ENCODE measurements around the gene INPP5F. TPM values are rescaled to one million over a fixed set of nuclear protein-coding genes. Genes with fewer than 3 reads are reported as not detected.
A peak's percentile ranks its signal among the peaks of the same experiment; 100 is the strongest.

The INPP5F gene
- total and polyA plus RNA-seq, 4 donors: 5.6 to 22.9 (median 10.1) TPM

DNA sequence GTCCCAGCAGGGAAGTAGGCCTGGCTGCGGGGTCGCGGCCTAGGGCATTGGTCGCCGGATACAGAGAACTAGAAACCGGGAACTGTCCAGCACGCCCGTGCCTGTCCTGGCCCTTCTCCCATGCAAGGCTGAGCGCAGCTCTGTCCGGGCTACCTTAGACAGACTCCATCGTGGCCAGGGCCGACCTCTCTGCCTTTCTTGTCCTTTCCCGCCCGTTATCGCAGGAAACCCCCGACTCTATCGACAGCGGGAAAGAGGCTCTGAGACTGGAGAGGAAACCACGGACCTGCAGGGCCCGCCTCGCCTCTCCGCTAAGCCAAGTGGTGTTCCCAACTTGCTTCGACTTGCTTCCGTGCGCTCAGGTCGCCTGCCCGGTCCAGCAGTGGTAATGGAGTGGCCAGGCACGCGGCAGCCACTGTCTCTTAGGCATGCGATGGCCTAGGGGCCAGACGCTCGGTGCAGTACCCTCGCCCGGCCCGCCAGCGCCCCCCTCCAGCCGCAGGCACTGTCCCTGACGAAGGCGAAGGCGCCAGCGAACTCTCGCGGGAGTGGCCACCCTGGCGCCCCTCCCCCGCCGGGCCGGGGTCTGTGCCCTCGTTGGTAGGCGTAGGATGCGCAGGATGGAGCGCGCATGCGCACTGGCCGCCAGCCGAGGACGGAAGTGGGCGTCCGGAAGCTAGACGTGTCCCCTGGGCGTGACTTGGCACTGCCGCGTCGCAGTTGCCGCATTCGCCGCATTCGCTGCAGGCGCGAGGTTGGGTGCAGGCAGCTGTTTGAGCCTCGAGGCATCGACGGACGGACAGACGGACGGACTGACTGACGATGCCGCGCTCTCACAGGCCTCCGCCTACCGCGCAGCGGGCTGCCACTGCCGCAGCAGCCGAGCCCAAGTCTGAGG, 92.4 kb downstream of the INPP5F start:
- TF ChIP-seq, protein P1, sequence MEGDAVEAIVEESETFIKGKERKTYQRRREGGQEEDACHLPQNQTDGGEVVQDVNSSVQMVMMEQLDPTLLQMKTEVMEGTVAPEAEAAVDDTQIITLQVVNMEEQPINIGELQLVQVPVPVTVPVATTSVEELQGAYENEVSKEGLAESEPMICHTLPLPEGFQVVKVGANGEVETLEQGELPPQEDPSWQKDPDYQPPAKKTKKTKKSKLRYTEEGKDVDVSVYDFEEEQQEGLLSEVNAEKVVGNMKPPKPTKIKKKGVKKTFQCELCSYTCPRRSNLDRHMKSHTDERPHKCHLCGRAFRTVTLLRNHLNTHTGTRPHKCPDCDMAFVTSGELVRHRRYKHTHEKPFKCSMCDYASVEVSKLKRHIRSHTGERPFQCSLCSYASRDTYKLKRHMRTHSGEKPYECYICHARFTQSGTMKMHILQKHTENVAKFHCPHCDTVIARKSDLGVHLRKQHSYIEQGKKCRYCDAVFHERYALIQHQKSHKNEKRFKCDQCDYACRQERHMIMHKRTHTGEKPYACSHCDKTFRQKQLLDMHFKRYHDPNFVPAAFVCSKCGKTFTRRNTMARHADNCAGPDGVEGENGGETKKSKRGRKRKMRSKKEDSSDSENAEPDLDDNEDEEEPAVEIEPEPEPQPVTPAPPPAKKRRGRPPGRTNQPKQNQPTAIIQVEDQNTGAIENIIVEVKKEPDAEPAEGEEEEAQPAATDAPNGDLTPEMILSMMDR (IDR thresholded peaks at IDR 0.05; ENCODE audit: control extremely low read depth, extremely low read depth): no peak
- 65 to 73% methylated on average over 84 of the region's 84 CpGs for WGBS, 2 donors
- peak; percentile 93 to 95 (median 95) for DNase-seq
- no peaks in the 10 kb centered on the region for H3K9me3 ChIP-seq (ENCODE audit: control insufficient read depth in 4 of 4, insufficient read depth in 3 of 4, low read length in 3 of 4)
- H3K27ac ChIP-seq (ENCODE audit: low read depth in 1 of 2, low read length in 1 of 2): no peak overlapping the region
- H3K4me1 ChIP-seq (ENCODE audit: control insufficient read depth in 5 of 5, insufficient read depth in 5 of 5, low read length in 5 of 5): peaks cover 0 to 8% (median 0%) of the 10 kb centered on the region in 5 donors
- no peak overlapping the region for H3K4me3 ChIP-seq
- H3K9ac ChIP-seq (ENCODE audit: insufficient read depth in 1 of 2, low read length in 2 of 2): no peak overlapping the region
- H3K36me3 ChIP-seq (ENCODE audit: control insufficient read depth in 4 of 4, insufficient read depth in 4 of 4, low read length in 4 of 4): peaks cover 4 to 7% (median 6%) of the 10 kb centered on the region in 4 donors
- no peaks in the 10 kb centered on the region for H3K27me3 ChIP-seq (ENCODE audit: control insufficient read depth in 3 of 3, insufficient read depth in 3 of 3, low read length in 2 of 3)
- no peak for ATAC-seq (ENCODE audit: insufficient read depth, low FRiP score)

DNA sequence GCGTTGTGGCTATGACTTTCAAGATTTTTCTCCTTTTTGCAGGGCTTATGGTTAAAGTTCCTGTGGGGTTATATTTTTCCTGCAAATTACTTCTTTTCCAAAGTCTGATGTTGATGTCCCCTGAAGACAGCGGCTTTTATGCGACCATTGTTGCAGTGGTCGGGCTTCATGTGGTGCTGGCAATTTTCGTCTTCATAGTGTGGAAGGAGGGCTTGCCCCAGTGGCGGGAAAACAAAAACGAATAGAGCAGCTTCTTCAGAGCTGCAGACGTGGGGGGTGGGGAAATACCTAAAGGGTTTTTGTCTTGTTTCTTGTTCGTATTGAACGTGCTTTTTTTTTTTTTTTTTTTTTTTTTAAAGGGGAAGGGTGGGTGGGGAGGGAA, 93.0 kb downstream of the INPP5F start:
- H3K9me3 ChIP-seq (ENCODE audit: control insufficient read depth in 4 of 4, insufficient read depth in 3 of 4, low read length in 3 of 4): no peaks in the 10 kb centered on the region
- no peak overlapping the region for H3K4me3 ChIP-seq
- H3K27ac ChIP-seq (ENCODE audit: low read depth in 1 of 2, low read length in 1 of 2): no peak overlapping the region
- H3K9ac ChIP-seq (ENCODE audit: insufficient read depth in 1 of 2, low read length in 2 of 2): no peak overlapping the region
- H3K4me1 ChIP-seq (ENCODE audit: control insufficient read depth in 5 of 5, insufficient read depth in 5 of 5, low read length in 5 of 5): peaks cover 0 to 8% (median 0%) of the 10 kb centered on the region in 5 donors
- no peaks in the 10 kb centered on the region for H3K27me3 ChIP-seq (ENCODE audit: control insufficient read depth in 3 of 3, insufficient read depth in 3 of 3, low read length in 2 of 3)
- H3K36me3 ChIP-seq (ENCODE audit: control insufficient read depth in 4 of 4, insufficient read depth in 4 of 4, low read length in 4 of 4): peaks cover 6 to 10% (median 7%) of the 10 kb centered on the region in 4 donors
- TF ChIP-seq, protein P1 (IDR thresholded peaks at IDR 0.05; ENCODE audit: control extremely low read depth, extremely low read depth): no peak
- ATAC-seq (ENCODE audit: insufficient read depth, low FRiP score) (no peak), DNase-seq (peak; percentile 53 to 63 (median 61))
- WGBS, 2 donors: 47 to 60% methylated on average over 10 of the region's 10 CpGs

DNA sequence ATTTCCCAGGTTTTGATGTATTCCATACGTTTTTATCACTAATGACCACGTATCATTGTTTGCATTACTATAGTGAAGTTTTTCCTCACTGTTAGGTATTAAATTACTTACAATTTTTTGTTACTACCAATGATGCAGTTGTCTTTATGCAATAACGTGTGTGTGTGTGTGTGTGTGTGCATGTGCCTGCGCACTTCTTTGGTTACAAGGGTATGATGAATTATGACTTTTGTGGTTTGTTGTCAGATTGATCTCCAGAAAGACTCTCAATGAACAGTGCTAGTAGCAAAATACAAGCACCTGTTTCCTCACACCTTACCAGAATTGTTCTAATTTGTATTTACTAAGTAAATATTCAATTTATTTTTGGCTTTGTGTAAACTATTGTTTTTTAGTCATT, 95.3 kb downstream of the INPP5F start:
- ATAC-seq (ENCODE audit: insufficient read depth, low FRiP score): no peak
- peaks cover 6 to 16% (median 8%) of the 10 kb centered on the region in 4 donors for H3K36me3 ChIP-seq (ENCODE audit: control insufficient read depth in 4 of 4, insufficient read depth in 4 of 4, low read length in 4 of 4)
- TF ChIP-seq, protein P1 (IDR thresholded peaks at IDR 0.05; ENCODE audit: control extremely low read depth, extremely low read depth): no peak
- no peak for DNase-seq
- H3K4me3 ChIP-seq: no peak overlapping the region
- no peaks in the 10 kb centered on the region for H3K27me3 ChIP-seq (ENCODE audit: control insufficient read depth in 3 of 3, insufficient read depth in 3 of 3, low read length in 2 of 3)
- WGBS, 2 donors: 46 to 61% methylated on average over 4 of the region's 4 CpGs
- H3K27ac ChIP-seq (ENCODE audit: low read depth in 1 of 2, low read length in 1 of 2): no peak overlapping the region
- H3K4me1 ChIP-seq (ENCODE audit: control insufficient read depth in 5 of 5, insufficient read depth in 5 of 5, low read length in 5 of 5): peaks cover 0 to 8% (median 0%) of the 10 kb centered on the region in 5 donors
- H3K9ac ChIP-seq (ENCODE audit: insufficient read depth in 1 of 2, low read length in 2 of 2): no peak overlapping the region
- H3K9me3 ChIP-seq (ENCODE audit: control insufficient read depth in 4 of 4, insufficient read depth in 3 of 4, low read length in 3 of 4): no peaks in the 10 kb centered on the region
